OCI-LY3 (cell line): Measurements from ENCODE around the gene PEA15.

Experiments used
- H2AFZ ChIP-seq: fragments of 200-600, 300-600 bp; shearing (Covaris generic); 2 replicates; pipeline ENCODE4 v1.6.0; 2014; ENCODE audit warnings: antibody characterized with exemption, low read depth, low read length
- H3K27ac ChIP-seq: fragments of 200-600, 300-600 bp; sonication (generic); 2 replicates; pipeline ENCODE4 v1.5.1; 2014; ENCODE audit warnings: mild to moderate bottlenecking, low read length, moderate library complexity, mixed read lengths
- H3K27me3 ChIP-seq: fragments of 200-600, 300-600 bp; sonication (generic); 2 replicates; pipeline ENCODE4 v1.6.1; 2014; ENCODE audit warnings: low read depth, low read length, mixed read lengths
- H3K36me3 ChIP-seq: fragments of 200-600, 300-600 bp; sonication (generic); replicated peaks from 2 replicates; pipeline ENCODE3; 2014; ENCODE audit warnings: low read depth, low read length, mixed read lengths
- H3K4me1 ChIP-seq: fragments of 300-600, 200-600 bp; sonication (generic); 2 replicates; pipeline ENCODE4 v1.6.1; 2014; ENCODE audit warnings: low read length, mixed read lengths
- H3K4me2 ChIP-seq: fragments of 200-600, 300-600 bp; sonication (generic); 2 replicates; pipeline ENCODE4 v1.6.1; 2014; ENCODE audit warnings: low read length, mixed read lengths
- H3K4me3 ChIP-seq: fragments of 300-600, 200-600 bp; sonication (generic); 2 replicates; pipeline ENCODE4 v1.5.1; 2014; ENCODE audit warnings: antibody characterized with exemption, mild to moderate bottlenecking, low read length, moderate library complexity
- H3K79me2 ChIP-seq: fragments of 300-600, 200-600 bp; shearing (Covaris generic); 2 replicates; pipeline ENCODE4 v1.6.1; 2014; ENCODE audit warnings: mild to moderate bottlenecking, low read length, mixed read lengths
- H3K9ac ChIP-seq: fragments of 300-600, 200-600 bp; shearing (Covaris generic); 2 replicates; pipeline ENCODE4 v1.6.0; 2014; ENCODE audit warnings: mild to moderate bottlenecking, low read length, moderate library complexity
- H3K9me3 ChIP-seq: fragments of 200-600, 300-600 bp; shearing (Covaris generic); 2 replicates; pipeline ENCODE4 v1.6.1; 2014; ENCODE audit warnings: low read length, mixed read lengths; ENCODE audit not compliant: insufficient read depth
- H4K20me1 ChIP-seq: fragments of 200-600, 300-600 bp; sonication (generic); 2 replicates; pipeline ENCODE4 v1.6.1; 2016; ENCODE audit warnings: low read length, mixed read lengths; ENCODE audit not compliant: insufficient read depth
- CTCF ChIP-seq: fragments of 200-600, 300-600 bp; sonication (generic); IDR thresholded peaks from 2 replicates; pipeline ENCODE4 v1.5.1; 2014; ENCODE audit warnings: antibody characterized with exemption, low read length, low read depth
- EZH2phosphoT487 ChIP-seq: fragments of 200-600 bp; shearing (Covaris generic); IDR thresholded peaks from 2 replicates; pipeline ENCODE4 v1.6.1; 2018; ENCODE audit warnings: antibody characterized with exemption, mixed run types, low read depth

The PEA15 gene

GRCh38 chr1:160264795-160265307 is 59.7 kb downstream of the PEA15 start:
- peaks cover 11% of the 10 kb centered on the region; the same call in 1 of the 2 replicates for H4K20me1 ChIP-seq
- H3K79me2 ChIP-seq = peaks cover 24% of the 10 kb centered on the region
- H3K36me3 ChIP-seq = peaks cover 12% of the 10 kb centered on the region
- no peaks in the 10 kb centered on the region for H3K27me3 ChIP-seq
- peaks cover 27% of the 10 kb centered on the region for H3K4me1 ChIP-seq
- no peak overlapping the region for H2AFZ ChIP-seq
- H3K27ac ChIP-seq = no peak overlapping the region
- H3K9me3 ChIP-seq = no peaks in the 10 kb centered on the region
- H3K9ac ChIP-seq = no peak overlapping the region
- no peak overlapping the region for H3K4me2 ChIP-seq
- H3K4me3 ChIP-seq = no peak overlapping the region
- no peak for TF ChIP-seq CTCF
- no peak for TF ChIP-seq EZH2phosphoT487
